Measurements from ENCODE around the gene TMA7B.

The TMA7B gene

DNA sequence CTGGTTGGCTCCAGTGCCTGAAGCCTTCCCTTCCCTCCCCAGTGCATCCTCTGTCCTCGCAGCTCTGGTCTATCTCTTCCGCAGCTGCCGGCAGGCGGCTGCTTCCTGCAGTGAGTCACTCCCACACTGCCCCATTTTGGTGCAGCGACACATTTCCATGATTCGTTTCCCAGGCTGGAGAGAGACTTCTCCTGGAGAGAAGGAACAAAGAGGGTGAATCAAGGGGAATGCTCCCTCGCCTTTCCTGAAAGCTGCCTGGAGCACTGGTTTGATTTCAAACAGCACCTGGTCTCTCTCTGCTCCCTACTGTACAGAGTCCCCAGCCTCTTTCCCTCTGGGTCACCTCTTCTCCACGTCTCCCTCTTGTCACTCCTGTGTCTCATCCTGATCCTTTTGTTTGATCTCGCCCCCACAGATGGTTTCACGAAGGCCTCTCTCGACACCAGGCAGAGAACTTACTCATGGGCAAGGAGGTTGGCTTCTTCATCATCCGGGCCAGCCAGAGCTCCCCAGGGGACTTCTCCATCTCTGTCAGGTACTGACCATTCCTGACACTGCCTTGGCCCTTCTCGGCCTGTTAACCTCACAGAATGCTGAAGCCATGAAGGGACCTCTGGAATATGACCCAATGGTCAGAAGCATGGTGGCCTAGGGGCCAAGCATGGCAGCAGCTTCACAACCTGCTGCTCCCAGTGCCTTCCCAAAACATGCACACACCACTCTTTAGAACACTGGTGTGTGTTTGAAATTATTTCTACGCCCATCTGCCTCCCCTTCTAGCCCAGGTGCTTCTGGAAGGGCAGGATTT is at the start of gene TMA7B:
Gene TMA7B, plus strand, starts transcription at position 758 of the 808 bp plus-strand sequence. CDS start 3,978 bp downstream, outside the sequence.
- DNase-seq (ENCODE audit: low read depth in 2 of 2): no peak

DNA sequence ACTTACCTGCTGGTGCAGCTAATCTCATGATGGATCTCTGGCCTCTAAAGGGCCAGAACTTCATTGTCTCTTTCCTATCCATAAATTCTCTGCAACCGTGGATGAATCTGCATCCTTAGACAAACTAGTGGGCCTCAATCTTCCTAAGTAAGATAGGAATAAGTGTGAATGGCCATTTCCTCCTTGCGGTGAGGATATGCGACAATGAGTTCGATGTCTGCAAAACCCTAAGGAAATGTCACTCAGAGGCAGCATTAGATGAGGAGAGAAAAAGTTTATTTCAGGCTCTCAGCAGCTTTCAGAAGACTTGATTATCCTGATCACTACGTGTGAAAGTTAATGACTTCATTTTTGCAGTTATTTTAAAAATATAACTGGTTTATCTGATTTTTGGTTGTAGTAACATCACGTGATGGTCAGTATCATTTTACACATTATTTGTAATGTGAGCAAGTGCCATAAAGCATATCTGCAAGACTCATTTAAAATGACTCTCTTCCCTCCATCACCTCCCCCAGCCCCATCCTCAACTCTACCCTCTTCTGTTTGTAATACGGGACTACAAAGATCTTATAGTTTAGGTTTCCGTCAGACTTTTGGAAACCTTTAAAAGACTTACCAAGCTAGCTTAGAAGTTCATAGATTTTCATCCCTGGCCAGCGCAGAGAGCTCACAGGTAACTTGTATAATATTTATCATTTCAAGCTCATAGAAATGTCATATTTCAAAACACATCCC is 49.2 kb upstream of the TMA7B start:
- DNase-seq (ENCODE audit: low read depth in 2 of 2): no peak

DNA sequence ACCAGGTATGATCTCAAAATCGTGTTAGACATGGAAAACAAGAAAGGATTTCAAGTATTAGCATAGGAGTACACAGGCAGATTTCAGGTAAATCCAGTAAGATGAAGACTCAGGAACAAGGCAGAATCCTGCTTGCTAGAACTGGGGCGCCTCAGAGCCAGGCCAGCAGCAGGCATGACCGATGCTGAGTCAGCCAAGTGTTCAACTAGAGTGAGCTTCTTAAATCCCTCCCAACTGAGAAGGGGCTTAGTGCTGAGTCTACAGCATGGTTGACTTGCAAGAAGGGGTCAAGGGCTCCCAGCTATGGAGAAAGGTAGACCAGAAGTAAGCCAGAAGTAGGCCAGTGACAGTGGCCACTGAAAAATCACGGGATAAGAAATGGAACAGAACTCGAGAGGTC is 46.9 kb upstream of the TMA7B start:
- no peak for DNase-seq (ENCODE audit: low read depth in 2 of 2)

DNA sequence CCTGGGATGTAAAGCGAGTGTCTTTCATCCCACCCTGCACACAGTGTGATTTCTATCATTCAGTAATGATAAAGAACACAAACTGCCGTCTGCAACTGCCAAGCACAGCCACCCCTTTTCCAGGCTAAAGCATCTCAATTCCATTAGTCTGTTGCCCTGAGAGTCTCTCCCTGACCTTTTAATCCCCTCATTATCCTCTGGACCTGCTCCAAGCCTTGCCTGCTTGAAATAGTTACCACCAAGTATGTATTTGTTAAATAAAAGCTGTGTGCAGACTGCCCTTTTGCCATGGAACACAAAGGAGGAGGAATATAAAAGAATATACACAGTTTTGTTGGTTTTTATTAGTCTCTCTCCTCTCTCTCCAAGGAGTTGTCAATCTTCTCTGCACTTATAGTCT is 46.3 kb upstream of the TMA7B start:
- DNase-seq (ENCODE audit: low read depth in 2 of 2): no peak

- no peak for DNase-seq (ENCODE audit: low read depth in 2 of 2)
Measured at GRCh38 chr22:39914584-39914983, 45.6 kb upstream of the TMA7B start.

- no peak for DNase-seq (ENCODE audit: low read depth in 2 of 2)
Measured at GRCh38 chr22:39915295-39915726, 44.9 kb upstream of the TMA7B start.

GRCh38 chr22:39916496-39916895 is 43.7 kb upstream of the TMA7B start:
- no peak for DNase-seq (ENCODE audit: low read depth in 2 of 2)

- DNase-seq (ENCODE audit: low read depth in 2 of 2): no peak
Measured at GRCh38 chr22:39917197-39917643, 43.0 kb upstream of the TMA7B start.

DNA sequence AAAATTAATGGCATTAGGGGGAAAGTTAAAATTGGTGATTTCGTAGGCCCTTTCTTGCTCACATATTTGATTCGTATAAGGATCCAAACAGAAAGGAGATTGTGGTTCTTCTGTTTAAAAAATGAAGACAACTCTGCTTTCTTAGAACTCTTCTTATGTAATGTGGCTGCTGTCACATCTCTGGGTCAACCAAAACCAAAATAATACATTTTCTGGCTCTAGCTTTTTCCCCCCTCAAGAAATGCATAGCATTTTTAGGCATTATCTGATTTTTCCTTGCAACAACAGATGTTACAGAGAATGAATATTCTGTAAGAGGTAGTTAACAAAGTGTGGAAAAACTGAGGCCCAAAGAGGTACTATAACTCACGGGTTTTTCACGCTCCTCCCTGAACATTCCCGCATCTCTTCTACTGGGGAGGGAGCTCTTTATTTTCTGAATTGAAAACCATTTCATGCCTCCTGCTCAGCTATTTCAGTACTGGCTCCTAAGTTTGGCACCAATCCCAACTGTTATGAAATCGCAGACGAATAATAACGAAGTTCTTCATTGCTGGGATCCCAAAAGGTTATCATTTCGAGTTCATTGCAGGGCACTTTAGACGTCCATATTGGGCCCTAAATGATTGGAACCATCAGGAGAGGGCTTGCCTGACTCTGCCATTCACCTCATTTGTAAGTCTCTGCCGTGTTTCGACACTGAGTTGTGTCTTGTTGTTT is 42.3 kb upstream of the TMA7B start:
- DNase-seq (ENCODE audit: low read depth in 2 of 2): no peak

- peak in 1 of 2 donors; percentile 52 for DNase-seq (ENCODE audit: low read depth in 2 of 2)
Measured at GRCh38 chr22:39920134-39920743, 40.0 kb upstream of the TMA7B start.

GRCh38 chr22:39923696-39924095 is 36.5 kb upstream of the TMA7B start:
- no peak for DNase-seq (ENCODE audit: low read depth in 2 of 2)

DNA sequence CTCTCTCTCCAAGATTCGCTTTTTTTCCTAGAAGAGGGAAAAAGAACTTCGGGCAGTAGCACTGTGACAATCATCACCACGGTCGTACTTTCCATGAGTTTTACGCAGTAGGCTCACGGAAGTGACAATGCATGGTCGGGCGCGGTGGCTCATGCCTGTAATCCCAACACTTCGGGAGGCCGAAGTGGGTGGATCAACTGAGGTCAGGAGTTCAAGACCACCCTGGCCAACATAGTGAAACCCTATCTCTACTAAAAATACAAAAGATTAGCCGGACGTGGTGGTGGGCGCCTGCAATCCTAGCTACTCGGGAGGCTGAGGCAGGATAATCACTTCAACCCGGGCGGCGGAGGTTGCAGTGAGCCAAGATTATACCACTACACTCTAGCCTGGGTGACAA is 35.9 kb upstream of the TMA7B start:
- no peak for DNase-seq (ENCODE audit: low read depth in 2 of 2)

DNA sequence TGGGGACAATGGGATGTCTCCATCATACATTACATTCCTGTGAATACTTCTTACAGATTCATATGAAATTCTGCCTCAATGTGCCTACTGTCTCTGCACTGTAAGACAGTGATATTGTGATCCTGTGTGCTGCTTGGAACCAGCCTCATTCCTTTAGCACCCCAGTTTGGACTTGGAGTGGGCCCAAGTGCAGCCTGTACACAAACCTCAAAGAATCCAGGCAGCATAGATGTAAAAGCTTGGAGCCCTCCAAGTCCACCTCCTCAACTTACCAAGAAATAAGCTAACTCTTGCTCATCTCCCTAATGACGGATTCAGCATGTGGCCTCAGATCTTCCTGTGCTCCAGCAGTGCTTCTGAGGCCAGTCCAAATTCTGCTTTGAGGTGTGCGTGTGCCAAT is 34.9 kb upstream of the TMA7B start:
- no peak for DNase-seq (ENCODE audit: low read depth in 2 of 2)

GRCh38 chr22:39925909-39926679 is 34.1 kb upstream of the TMA7B start:
- no peak for DNase-seq (ENCODE audit: low read depth in 2 of 2)

DNA sequence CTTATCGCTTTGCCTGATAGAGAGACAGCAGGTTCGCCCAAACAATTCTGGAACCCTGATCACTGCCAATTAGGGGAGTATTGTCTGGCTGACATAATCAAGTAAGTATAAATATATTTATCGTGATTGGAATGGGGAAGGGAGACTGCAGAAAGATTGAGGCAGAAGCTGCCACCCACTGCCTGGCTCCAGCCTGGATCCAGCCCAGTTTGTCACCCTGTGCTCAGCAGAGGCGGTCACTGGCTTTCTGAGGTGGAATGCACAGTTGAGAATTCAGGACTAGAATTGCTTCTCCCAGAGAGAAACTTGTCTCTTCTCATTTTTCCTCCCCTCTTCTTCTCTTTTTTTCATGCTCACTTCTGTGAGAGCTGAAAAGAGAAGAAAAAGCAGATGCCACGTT is 33.4 kb upstream of the TMA7B start:
- no peak for DNase-seq (ENCODE audit: low read depth in 2 of 2)

DNA sequence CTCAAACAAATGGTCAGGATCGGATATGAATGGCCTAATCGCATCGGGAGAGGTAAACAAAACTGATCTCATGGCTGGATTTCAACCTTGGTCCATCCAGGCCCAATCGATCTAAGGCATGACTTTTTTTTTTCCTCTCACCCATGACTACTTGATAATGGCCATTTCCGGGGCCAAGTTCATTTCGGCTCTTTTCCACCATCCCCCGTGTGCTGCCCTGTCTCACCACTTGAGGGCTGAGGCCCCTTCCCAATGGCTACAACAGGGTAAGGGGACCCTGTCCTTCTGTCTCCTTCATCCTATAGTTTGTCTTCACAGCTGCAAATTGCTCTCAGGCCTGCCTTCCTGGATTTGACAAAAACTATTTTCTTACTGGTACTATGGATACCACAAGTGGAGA is 32.7 kb upstream of the TMA7B start:
- DNase-seq (ENCODE audit: low read depth in 2 of 2): no peak

GRCh38 chr22:39928536-39929520 is 31.4 kb upstream of the TMA7B start:
- DNase-seq (ENCODE audit: low read depth in 2 of 2): no peak

DNA sequence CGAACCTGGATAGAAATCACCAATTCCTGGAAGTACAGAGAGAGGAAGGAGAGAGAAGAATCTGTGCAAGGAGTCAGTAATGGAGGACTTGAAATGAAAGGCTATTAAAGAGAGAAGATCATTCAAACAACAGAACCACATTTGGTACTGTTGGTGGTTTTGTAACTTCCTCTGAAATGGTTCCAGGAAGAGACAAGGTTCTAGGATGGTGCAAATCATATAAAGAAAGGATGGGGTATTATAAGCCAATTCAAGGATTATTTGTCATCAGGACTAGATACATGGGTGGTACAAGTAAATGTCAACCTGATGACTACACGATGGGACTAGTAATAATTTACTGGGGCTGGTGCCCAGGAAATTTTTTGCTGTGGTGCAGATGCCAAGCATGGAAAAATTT is 28.9 kb upstream of the TMA7B start:
- DNase-seq (ENCODE audit: low read depth in 2 of 2): no peak

DNA sequence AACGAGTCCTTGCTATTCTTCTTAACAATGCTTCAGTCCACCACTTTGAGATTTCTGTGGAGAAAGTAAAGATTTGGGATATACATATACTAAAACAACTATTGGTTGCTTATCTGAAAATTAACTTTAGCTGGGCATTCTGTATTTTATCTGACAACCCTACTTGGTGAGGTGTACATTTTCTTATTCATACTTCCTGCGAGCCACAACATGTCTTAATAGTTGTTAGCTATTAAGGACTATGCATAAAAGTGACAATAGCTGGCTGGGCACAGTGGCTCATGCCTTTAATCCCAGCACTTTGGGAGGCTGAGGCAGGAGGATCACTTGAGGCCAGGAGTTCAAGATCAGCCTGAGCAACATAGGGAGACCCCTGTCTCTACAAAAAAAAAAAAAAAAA is 28.0 kb upstream of the TMA7B start:
- no peak for DNase-seq (ENCODE audit: low read depth in 2 of 2)

Data from activated CD8-positive, alpha-beta memory T cell treated with anti-CD3 and anti-CD28 coated beads for 4 hours (primary cell).